Stomach (tissue), 4 donors: ENCODE data around the gene GPR158.

Source experiments
- CTCF ChIP-seq, 7 experiments: fragments of 450-650 bp in 4 of 7; fragments of 200-600 bp in 3 of 7; sonication (generic) in 3 of 7; IDR thresholded peaks; one replicate each; pipeline ENCODE4 v1.5.1; 2016 to 2019; ENCODE audit warnings: antibody characterized with exemption in 7 of 7, control low read depth in 2 of 7, mild to moderate bottlenecking in 1 of 7
- POLR2A ChIP-seq, 4 donors: fragments of 450-650 bp; IDR thresholded peaks; one replicate each; pipeline ENCODE4 v1.6.1; 2016; ENCODE audit warnings: antibody characterized with exemption in 4 of 4, control low read depth in 2 of 4, mild to moderate bottlenecking in 1 of 4, moderate library complexity in 1 of 4
- POLR2AphosphoS5 ChIP-seq, 3 donors: sonication (generic); formaldehyde crosslinking; IDR thresholded peaks; one replicate each; pipeline ENCODE4 v1.6.1; 2016; ENCODE audit warnings: antibody characterized with exemption in 3 of 3

GRCh38 chr10:25182636-25183035, 7.8 kb downstream of the GPR158 start:
- TF ChIP-seq POLR2A (IDR thresholded peaks at IDR 0.05) = no peak
- TF ChIP-seq CTCF (IDR thresholded peaks at IDR 0.05) = no peak
- no peak for TF ChIP-seq POLR2AphosphoS5 (IDR thresholded peaks at IDR 0.05)
